ENCODE results near the gene TMEM273.
A peak's percentile ranks its signal among the peaks of the same experiment; 100 is the strongest.
"Not testable (repeated sequence)": the region's sequence is repeated elsewhere in the genome, so short reads cannot be mapped to it uniquely, and the experiment has no call there.

Gene TMEM273

DNA sequence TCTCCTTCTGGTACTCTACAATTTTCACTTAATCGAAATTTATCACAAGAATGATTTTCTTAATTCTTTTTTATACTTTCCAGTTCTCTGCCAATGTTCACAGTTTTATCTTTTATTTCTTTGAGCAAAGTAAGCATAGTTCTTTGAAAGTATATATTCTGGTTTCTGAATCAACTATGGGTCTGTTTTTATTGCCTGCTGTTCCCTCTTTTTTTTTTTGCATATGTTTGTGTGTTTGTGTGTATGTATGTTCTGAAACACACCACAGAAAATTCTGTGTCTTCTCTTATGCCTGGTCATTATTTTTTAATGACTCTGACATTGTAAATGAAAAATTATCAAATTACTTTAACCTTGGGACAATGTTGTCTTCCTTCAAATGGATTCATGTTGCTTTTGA, 15.9 kb upstream of the TMEM273 start:
- DNase-seq: no peak

DNA sequence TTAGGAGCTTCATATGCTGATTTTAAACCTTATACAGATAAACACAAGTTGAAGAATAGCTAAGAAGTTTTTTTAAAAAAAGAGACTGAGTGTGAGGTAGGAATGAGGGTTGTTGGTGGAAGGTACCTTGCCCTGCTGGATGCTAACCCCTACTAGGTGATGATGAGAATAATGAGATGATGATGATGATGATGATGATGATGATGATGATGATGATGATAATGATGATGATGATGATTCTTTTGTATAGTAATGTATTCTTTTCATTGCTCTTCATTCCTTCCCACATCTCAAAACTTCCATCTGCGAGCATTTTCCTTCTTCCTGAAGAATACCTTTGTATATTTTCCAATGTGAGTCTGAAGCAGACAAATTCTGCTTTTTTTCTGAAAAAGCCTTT, 14.1 kb upstream of the TMEM273 start:
- DNase-seq: no peak

DNA sequence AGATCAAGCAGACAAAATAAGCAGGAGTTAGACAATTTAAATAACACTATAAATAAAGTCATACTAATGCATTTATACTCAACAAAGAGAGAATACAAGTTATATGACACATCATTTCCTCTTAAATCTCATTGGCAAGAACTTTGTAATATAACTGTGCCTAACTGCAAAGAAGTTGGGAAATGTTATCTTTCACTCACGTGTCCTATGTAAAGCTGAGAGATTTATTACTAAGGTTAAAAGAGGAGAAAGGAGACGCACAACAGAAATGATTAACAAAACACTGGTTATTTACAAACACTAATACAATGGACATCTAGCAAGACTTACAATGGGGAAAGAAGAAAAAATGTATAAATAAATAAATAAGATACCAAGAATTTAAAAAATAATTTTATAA, 12.7 kb upstream of the TMEM273 start:
- no peak for DNase-seq

DNA sequence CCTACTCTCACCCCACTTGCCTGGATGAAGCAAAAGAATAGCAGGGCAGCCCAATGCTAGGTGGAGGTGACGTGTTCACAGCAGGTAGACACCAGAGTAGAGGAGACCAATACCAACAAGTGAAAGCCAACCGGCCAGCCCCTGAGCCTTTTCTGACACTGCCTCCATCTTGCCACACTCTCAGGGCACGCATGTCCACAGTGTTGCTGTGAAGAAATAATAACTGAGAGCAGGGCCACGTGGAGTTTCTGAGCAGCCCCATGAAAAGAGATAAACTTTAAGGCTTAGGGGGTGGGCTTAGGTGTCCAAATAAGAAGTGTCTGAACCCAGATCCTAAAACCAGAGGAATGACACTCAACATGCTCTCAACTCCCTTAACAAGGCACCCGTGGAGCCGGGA, 9.0 kb upstream of the TMEM273 start:
- no peak for DNase-seq

DNA sequence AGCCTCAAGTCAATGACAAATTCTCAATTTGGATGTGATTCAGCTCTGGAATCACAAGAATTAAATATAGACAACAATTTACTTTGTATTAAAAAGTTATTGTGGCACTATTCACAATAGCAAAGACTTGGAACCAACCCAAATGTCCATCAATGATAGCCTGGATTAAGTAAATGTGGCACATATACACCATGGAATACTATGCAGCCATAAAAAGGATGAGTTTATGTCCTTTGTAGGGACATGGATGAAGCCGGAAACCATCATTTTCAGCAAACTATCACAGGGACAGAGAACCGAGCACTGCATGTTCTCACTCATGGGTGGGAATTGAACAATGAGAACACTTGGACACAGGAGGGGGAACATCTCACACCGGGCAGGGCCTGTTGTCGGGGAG, 7.7 kb upstream of the TMEM273 start:
- DNase-seq: not testable (repeated sequence)

DNA sequence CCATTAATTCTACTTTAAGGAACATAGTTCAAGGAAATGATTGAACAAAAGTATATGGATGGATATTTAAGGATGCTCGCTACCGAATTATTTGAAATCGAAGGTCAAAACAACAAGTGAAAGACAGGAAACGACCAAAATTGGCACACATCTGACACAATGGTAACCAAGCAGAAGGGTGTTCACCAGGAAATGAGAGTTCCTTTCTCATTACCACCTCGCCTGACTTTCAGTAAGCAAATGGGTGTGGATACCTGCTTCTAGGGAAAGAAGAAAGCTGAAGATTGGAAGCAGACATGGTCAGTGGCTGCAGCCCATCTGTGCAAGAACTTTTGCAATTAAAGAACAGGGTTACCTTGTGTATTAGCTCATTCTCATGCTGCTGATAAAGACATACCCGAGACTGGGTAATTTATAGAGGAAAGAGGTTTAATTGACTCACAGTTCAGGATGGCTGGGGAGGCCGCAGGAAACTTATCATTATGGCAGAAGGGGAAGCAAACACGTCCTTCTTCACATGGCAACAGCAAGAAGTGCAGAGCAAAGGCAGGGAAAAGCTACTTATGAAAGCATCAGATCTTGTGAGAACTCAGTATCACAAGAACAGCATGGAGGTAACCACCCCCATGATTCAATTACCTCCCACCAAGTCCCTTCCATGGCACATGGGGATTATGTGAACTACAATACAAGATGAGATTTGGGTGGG, 6.2 kb upstream of the TMEM273 start:
- DNase-seq: no peak

DNA sequence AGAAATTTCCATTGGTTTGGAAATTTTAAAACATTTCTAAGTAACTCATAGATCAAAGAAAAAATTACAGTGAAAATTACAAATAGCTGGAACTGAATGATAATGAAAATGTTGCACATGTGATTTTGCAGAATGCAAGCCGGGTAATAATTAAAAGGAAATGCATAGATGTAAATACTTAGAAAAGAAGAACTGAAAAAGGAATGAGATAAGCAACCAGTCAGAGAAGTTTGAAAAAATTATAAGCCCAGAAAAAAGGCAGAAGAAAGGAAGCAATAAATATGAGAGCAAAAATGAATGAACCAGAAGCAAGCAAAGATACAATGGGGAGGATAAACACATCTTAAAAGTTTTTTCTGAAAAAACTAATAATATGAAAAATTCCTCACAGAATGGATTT, 3.2 kb upstream of the TMEM273 start:
- DNase-seq: no peak

DNA sequence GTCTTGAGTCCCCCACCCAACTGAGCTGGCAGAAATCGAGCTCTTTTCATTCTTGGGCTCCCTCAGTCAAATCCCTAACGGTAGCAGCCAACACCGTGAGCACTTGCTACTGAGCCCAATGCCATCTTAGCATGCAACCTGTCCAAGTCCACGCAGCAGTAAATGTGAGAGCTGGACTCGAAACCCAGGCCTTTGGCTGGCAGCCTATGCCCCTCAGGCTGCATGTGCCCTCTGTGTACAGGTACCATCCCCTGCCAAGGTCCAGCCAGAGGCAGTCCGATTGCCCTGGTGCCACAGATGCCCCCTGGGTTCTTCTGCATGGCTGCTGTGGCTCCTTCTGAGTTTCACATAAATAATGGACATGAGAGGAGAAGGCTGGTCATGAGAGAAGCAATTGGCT, 1.2 kb upstream of the TMEM273 start:
- no peak for DNase-seq

DNA sequence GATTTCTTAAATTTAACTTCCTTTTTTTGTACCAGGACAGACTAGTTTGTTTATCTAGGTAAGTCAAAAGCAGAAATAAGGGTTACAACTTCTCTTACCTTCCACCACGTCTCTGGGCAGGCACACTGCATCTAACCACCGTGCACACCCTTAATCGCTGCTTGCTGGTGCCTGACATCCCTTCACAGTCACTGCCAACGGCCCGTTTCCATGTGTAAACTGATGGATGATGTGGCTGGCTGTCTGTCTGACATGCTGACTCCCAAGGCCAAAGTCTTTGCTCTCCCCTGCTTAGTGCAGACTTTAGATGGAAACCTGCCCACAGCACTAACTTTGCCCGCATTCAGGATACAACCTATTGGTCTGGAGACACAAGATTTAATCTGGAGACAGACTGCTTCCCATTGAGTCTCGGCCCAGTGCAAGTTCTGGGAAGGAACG, 1.1 kb downstream of the TMEM273 start:
- no peak for DNase-seq

DNA sequence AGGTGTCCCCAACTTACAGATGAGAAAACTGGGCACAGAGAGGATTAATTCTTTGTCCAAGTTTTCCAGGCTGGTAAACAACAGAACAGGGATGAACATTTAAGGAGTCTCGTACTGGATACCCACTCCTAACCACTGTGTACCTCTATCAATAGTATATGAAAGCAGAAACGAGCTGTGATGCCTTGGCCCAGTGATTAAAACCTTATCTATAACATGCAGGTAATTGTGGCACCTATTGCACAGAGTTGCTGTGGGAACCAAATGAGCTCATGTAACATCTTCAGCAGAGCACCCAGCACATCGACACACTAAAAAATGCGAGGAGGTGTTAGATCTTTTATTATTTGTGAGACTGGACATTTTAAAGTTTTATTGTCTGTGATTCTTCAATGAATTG, 1.6 kb downstream of the TMEM273 start:
- no peak for DNase-seq

DNA sequence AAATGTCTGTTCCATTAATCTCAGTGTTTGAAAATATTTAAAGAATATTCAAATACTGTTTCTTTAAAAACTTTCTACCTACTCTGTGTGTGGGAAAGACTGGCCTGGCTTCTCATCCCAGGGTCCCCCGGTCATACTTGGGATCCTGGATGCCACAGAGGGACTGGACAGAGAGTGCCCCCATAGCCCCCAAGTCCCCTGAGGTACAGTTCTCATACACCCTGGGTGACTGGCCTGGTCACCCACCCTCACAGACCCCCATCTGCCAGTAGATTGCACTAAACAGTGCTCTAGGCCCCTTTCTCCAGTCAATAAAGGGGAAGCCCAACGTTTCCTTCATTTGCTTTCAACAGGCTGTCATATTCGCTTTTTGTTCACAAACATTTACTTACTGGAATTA, 3.0 kb downstream of the TMEM273 start:
- no peak for DNase-seq

DNA sequence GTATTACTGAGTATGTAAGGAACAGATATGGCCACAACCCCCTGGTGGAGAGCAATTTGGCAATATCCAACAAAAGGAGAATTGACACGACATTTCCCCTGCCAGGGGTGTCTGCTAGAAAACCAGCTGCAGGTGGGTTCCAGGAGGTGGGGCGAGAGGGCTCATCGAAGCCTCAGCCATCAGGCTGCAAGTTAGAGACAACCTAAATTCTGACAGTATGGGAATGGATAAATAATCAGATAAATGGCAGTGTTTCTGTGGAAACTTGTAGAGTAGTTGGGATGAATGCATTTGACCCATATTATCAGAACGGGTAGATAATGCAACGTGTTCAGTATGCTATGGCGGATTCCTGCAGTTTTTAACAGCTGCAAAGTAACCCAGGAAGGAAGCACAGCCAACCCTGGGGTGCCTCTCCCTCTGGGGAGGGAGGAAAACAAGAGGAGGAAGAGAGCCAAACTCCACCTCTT, 3.5 kb downstream of the TMEM273 start:
- no peak for DNase-seq

DNA sequence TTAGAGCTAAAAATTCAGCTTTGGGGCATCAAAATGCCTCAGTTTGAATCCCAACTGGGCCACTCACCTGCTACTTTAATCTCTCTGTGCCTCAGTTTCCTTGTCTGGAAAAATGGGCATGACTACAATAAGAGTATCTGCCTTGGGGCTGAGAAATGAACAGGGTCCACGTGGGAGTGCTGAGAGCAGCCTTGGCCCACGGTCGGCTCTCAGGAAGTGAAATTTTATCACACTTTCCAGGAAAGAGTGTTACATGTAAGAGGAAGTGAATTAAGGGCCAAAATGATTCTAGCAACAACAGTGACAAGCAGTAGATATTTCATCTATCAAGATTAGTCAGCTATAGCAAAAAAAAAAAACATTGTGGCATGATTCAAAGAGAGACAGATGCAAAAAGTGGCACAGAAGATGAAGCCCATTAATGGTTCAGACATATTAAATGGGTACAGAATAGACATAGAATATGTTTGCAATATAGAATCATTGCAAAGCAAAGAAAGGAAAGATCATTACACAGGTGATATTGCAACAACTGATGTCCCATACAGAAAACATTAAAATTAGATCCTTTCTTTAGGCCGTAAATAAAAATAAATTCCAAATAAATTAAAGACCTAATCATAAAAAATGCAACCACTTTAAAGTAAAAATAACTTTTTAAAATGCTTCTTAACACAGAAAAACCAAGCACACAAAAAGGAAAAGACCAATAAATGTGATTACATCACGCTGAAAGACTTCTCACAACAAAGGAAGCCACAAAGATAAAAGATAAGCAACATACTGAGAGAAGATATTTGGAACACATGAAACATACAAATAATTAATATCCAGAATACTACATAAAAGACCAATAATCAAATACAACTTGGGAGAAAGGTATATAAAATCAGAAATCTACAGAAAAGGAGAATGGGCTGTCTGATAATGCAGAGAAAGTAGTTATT, 4.3 kb downstream of the TMEM273 start:
- no peak for DNase-seq

DNA sequence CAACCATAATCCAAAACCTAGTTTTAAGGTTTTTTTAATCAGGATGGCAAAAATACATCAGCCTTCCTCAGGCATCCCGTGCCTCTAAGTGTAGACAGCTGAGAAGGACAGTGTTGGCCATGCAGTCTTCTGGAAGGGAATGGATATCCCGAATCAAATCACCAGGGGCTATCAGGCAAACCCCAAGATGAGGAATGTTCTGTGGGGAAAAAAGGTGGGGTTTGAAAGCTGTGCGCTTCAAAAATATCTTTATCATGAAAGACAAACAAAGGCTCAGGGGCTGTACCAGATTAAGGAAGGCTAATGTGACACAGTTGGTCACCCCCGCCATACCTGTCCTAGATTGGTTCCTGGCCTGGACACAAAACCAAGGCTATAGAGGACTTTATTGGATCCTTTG, 5.4 kb downstream of the TMEM273 start:
- DNase-seq: no peak

DNA sequence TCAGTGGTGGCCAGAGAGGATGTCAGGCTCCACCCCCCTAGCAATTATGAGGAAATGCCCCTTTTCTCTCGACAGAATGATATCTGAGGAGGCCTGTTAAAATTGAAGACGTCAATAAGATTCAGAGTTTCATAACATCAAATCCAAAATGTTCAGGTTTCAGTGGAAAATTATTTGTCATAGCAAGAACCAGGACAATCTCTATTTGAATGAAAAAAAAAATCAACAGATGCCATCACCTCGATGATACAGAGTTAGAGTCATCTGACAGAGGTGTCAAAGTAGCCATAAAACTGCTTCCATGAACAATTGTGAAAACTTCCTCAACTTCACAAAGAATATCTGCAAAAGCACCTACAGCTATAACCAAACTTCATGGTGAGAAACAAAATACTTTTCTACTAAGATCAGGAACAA, 7.7 kb downstream of the TMEM273 start:
- no peak for DNase-seq

DNA sequence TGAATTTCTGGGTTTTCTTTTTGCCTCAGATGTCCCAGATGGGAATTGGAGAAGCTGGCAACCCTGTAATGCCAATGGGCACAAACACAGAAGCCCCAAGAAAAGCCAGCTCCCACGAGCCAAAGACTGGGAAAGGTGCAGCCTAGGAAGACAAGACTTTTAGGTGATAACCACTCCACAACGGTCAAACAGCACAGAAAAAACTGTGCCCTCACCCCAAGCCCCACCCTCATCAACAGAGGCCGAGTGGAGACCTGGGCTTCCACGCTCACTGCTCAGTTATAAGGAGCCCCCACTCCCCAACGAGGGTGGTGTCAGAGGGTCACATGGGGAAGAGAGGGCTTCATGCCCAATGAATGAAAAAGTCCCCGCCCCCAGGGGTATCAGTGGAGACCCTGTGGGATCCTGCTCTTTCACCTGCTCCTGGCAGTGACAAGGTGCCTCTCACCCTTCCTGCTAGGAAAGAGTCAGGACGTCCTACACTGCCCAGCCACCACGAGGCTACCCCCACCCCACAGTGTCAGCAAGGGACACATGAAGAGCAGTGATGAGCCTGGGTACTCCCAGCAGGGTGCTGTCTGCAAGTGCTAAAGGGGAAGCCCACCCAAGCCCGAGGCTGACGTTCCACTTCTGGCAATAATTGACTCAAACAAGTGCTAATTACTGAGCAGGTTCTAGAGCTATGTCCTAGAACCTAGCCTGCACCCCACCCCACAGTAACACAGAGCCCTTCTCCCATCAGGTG, 8.3 kb downstream of the TMEM273 start:
- no peak for DNase-seq

DNA sequence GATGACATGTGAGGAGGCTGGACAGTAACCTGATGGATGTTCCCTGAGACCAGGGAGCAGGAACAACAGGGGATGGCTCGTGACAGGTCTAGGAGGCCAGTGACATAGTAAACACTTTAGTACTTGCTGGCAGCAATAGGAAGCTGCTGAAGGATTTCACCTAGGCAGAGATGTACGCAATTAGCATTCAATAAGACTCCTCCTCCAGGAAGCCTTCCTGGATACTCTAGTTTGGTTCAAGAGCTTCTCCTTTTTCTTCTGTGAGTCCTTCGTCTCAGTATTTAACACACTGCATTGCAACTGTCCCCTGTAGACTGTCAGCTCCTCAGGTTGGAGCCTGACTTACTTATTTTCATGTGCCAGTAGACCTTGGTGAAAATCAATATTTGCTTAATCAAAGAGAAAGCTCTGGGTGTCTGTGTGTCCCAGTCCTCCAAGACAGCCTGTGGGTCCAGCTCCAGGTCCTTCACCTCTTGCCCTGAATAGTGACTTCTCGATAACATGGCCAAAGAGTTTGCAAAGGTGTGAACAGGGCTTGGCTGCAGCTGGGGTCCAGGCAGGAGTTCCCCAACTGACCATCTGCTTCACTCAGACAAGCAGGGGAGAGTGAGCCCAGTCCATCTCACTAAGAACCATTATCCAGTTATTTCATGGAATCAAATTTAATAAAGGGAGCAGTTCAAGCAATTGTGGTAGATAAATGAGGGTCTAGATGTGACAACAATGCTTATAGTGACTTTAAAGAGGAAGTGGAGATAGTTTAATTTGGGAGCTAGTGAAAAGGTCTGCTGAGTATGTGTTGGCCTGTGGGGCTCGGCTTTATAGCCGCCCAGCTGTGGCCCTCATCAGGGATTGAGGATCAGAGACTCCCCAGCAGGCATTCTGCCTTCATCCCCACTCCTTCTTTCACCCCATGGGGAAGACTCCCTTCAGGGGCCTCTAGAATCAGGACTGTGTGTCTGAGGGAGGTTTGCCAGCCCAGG, 9.4 kb downstream of the TMEM273 start:
- DNase-seq: no peak

DNA sequence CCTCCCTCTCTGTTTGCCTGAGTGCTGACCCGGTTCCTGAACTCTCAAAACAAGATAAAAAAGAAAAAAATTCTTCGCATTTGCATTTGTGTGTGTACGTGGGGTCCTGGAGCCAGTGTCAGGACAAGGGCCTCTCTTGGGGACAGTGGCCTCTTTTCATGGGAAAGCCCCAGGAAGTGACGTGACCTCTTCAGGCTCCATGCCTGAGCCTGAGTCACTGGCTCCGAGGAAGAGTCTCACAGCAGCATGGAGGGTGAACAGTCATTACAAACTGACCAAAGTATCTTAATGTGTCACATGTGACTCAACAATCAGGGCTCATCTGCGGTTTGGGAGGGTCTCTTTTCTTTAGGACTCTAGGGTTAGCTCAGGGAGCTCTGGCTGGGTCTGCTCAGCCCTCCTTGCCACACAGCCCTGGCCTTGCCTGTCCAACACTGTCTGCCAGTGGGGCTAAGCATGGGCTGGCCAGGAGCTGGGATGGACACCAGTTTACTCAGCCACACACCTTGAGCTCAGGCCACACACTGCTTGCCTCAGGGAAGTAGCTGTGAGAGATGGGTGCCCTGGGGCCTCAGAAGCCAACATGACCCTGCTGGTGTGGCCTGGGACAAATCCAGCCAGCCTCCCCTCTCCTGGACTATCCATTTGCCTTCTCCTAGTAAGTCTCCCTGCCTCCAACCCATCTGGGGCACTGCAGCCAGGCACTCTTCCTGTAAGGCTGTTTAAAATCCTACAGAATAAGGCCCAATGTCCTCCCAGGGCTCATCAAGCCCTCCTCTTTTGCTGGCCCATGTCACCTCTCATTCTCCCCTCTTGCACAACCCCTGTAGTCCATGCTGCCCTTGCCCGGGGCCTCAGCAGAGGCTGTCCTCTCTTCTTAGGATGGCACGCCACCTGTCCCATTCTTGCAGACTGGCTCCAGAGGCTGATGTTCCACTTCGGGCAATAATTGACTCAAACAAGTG, 10.5 kb downstream of the TMEM273 start:
- DNase-seq: peak; percentile 27

DNA sequence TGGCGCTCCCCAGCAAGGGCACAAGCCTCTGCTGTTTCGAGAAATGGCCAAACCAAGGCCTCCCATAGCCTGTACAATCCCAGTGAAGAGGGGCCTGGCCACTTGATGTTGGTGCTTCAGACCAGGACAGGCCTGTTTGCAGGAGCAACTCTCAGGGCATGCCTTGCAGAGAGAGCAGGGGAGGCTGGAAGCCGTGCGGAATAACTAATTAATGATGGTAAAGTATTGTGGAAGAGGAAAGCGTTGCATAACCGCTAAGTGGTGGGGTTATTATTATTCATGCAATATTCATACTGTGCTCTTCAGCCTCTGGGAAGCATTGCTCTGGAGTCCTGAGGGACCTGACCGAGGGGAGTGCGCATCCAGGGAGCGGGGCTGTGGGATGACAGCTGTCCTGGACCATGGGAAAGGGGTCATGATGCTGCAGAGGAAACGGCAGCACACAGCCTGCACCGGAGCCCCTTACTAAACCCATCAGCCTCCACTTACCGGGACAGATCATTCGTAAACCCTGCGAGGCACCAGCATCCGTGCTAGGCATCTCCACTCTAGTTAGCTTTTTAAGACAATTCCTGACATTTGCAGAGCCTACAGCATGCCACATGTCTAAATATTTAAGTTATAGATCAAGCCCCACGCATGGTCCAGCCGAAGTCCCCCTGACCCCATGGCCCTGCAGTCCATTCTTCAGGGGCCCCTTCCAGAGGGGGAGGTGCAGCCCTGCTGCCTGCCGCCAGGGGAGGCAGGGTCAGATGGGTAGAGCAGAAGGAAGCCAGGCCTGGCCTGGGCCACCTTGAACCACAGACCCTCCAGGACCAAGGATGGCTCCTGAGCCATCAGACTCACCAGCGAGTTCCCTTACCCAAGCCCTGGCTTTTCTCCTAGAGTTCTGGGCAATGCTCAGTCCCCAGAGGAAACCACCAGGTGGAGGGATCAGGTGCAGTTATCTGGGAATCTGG, 11.6 kb downstream of the TMEM273 start:
- DNase-seq: no peak

Measured in activated CD4-positive, alpha-beta T cell treated with anti-CD3 and anti-CD28 coated beads, Interleukin-2, amount 50 U/mL, for 1 hour (primary cell).